Endometrial microvascular endothelial cells (primary cell): ENCODE measurements around the gene NR0B2. TPM values are rescaled to one million over a fixed set of nuclear protein-coding genes. Genes with fewer than 3 reads are reported as not detected.
"Not testable (repeated sequence)": the region's sequence is repeated elsewhere in the genome, so short reads cannot be mapped to it uniquely, and the experiment has no call there.

ENCODE experiments used
- in situ Hi-C: cut with HindIII; loops from 2 replicates; pipeline ENCODE4 v1.10.0; 2017; ENCODE audit warnings: low sequenced_read_pairs, low pct_unique_long_range_greater_than_20kb; ENCODE audit errors: inconsistent ontology term
- total RNA-seq: library from RNA; depleted of rRNA; stranded (reverse); fragments of >200 nt; gene quantifications from one replicate; pipeline ENCODE4 v1.2.3, GENCODE V29; 2015; ENCODE audit errors: inconsistent ontology term

NR0B2 gene
- total RNA-seq = not detected

- in situ Hi-C loops = no loop called here
Observed at GRCh38 chr1:26913754-26914619, at the start of gene NR0B2. NR0B2 (minus strand) TSS chr1:26913975; CDS start chr1:26913940, 35 bp downstream.

- in situ Hi-C loops = no loop called here
Observed at GRCh38 chr1:26961826-26962225, 48.1 kb upstream of the NR0B2 start.

GRCh38 chr1:26960625-26960966 is 46.8 kb upstream of the NR0B2 start:
- in situ Hi-C loops = no loop called here

- in situ Hi-C loops = no loop called here
Observed at GRCh38 chr1:26959722-26960624, 46.2 kb upstream of the NR0B2 start, which contains the start of gene KDF1. KDF1 (minus strand) TSS chr1:26960468; CDS start chr1:26952380, 8,088 bp downstream.

DNA sequence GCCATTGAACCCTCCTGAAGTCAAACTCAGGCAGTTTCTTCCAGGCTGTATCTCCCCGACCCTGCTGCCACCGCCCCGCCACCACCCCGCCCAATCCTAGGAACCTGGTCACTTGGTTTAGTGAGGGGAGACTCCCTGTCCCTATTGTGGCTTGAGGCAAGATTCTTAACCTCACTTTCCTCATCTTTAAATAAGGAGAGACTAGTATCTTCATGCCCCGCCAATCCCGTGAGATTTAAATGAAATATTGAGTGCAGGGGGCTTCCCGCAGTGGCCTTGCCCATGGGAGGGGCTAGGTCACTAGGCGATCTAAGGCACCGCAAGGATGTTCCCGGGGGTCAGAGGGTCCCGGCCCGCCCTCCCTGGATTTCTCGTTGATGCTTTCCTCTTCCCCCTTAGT is 45.5 kb upstream of the NR0B2 start:
- in situ Hi-C loops = no loop called here

DNA sequence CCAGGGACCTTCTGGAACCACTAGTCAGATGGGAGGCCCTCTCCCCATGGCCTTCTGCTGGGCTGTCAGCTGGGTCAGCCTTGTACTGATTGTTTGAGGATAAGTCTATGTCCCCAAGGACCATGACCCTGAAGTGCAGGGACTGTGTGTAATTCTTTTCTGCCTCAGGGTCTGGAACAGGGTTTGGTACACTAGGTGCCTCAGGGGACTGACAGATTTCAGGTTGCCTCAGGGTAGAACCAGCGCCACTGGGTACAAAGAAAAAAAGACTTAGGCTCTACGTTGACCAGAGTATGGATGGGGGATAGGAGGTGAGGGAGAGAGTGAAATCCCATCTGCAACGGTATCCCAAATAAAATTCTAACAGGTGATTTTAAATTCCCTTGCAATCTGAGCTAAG is 43.5 kb upstream of the NR0B2 start:
- in situ Hi-C loops = no loop called here

GRCh38 chr1:26956321-26956720 is 42.5 kb upstream of the NR0B2 start:
- in situ Hi-C loops = no loop called here

DNA sequence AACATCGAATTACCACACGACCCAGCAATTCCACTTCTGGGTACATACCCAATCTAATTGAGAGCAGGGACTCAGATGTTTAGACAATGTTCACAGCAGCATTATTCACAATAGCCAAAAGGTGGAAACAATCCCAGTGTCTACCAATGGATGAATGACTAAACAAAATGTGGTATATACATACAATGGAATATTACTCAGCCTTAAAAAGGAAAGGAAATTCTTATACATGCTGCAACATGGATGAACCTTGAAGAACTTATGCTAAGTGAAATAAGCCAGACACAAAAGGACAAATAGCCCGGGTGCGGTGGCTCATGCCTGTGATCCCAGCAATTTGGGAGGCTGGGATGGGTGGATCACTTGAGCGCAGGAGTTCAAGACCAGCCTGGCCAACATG is 39.6 kb upstream of the NR0B2 start:
- in situ Hi-C loops = no loop called here

DNA sequence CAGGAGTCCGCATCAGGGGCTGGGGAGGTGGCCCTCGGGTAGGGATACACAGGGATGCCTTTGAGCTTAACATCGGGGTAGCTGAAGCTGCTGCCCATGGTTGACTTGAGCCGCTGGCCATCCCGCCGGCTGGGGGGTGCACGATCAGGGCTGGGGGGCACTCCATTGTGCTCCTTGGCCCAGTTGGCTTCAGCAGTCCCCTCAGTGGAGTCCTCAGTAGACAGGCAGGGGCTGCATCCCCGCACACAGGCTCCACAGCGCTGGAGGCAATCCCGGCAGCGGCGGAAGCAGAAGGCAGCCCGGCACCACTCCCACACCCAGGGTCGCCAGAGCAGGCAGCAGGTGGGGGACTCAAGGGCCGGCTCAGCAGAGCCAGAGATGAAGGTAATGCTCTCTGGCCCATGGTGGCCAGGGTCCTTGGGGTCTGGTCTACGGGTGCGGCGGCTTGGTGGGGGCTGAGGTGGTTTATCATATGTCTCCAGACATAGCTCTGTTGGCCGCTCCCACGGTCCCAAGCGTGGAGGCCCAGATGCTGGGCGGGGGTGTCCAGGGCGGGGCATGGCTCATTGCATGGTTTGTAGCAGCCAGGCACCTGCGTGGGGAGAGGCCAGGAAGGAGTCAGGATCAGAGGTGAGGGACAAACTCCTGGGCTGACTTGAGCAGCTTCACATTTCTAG is 38.2 kb upstream of the NR0B2 start:
- in situ Hi-C loops = no loop called here

GRCh38 chr1:26951216-26951615 is 37.4 kb upstream of the NR0B2 start:
- in situ Hi-C loops = no loop called here

DNA sequence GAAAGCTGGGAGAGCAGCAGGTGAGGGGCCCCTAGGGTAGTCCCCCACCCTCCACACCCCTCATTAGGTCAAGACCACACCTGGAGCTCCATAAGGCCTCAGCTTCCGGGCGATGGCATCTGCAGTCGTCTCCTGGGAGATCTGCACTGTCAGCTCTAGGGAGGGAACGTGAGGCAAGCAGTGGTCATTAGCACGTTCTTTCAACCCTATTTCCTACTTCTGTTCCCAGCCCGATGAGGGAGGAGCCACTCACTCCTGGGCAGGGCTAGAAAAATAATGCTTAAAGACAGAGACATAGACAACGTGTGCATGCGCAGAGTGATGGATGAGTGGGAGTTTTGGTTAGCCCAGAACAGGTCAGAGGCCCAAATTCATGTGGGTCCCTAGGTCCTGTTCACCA is 36.8 kb upstream of the NR0B2 start:
- in situ Hi-C loops = no loop called here

DNA sequence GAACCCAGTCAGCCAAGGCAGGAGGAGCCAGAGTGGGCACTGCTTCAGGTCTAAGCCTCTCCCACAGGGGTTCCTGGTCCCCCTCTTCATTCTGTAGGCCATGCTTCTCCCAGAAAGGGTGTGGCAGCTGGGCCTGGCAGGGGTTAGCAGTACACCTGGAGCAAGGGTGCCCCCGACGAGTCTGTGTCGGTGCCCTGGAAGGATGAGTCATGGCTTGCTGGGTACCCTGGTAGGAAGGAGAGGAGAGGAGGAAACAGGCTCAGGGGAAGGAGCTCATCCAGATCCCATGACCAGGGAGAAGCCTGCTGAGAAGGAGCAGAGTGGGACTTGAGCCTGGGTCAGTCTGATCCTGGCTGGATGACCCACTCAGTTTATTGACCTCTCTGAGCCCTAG is 36.1 kb upstream of the NR0B2 start:
- in situ Hi-C loops = no loop called here

GRCh38 chr1:26949266-26949925 is 35.6 kb upstream of the NR0B2 start:
- in situ Hi-C loops = no loop called here

GRCh38 chr1:26948725-26949057 is 34.9 kb upstream of the NR0B2 start:
- in situ Hi-C loops = not testable (repeated sequence)

- in situ Hi-C loops = no loop called here
Observed at GRCh38 chr1:26946270-26946669, 32.5 kb upstream of the NR0B2 start.

GRCh38 chr1:26945728-26946127 is 32.0 kb upstream of the NR0B2 start:
- in situ Hi-C loops = no loop called here

- in situ Hi-C loops = no loop called here
Observed at GRCh38 chr1:26945138-26945537, 31.4 kb upstream of the NR0B2 start.

DNA sequence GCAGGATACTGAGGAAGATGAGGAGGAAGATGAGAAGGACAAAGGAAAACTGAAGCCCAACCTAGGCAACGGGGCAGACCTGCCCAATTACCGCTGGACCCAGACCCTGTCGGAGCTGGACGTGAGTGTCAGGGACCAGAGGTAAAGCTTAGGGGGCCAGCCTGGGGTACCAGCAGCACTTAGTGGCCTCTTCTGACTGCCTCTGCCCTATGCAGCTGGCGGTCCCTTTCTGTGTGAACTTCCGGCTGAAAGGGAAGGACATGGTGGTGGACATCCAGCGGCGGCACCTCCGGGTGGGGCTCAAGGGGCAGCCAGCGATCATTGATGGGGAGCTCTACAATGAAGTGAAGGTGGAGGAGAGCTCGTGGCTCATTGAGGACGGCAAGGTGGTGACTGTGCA is 28.9 kb upstream of the NR0B2 start:
- in situ Hi-C loops = no loop called here

GRCh38 chr1:26941311-26941710 is 27.5 kb upstream of the NR0B2 start:
- in situ Hi-C loops = no loop called here
